Measurements from ENCODE around the gene USH1C.

DNA sequence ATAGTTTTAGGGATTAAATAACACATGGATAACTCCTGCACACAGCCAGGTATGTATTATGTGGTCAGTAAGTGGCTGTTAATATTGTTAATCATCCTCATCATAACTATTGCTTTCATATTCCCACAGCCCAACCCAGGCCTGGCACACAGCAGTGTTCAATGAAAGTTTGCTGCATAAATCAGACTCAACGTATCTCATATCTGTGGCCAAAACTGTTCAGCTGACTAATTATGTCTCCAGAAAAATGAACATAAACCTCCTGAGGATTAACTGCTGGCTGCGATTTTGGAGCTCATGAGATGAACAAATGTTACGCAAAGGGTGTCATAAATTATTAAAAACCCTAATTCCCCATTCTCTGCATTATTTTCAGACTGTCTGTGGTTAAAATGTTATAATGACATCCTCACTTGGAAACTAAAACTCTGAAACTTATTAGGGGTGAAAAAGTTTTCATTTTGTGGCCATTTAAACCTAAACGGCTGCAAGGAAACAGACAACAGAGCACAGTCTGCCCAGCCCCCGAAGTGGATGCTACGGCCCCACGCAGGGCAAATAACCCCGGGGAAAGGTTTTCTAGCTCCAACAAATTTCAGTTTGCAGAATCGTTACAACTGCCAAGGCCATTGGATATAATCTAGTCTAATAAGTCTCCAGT is 84.8 kb downstream of the USH1C start:
- TF ChIP-seq, protein P1, sequence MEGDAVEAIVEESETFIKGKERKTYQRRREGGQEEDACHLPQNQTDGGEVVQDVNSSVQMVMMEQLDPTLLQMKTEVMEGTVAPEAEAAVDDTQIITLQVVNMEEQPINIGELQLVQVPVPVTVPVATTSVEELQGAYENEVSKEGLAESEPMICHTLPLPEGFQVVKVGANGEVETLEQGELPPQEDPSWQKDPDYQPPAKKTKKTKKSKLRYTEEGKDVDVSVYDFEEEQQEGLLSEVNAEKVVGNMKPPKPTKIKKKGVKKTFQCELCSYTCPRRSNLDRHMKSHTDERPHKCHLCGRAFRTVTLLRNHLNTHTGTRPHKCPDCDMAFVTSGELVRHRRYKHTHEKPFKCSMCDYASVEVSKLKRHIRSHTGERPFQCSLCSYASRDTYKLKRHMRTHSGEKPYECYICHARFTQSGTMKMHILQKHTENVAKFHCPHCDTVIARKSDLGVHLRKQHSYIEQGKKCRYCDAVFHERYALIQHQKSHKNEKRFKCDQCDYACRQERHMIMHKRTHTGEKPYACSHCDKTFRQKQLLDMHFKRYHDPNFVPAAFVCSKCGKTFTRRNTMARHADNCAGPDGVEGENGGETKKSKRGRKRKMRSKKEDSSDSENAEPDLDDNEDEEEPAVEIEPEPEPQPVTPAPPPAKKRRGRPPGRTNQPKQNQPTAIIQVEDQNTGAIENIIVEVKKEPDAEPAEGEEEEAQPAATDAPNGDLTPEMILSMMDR (IDR thresholded peaks at IDR 0.05), result no peak
- no peak for TF ChIP-seq POLR2AphosphoS5 (IDR thresholded peaks at IDR 0.05)
- no peak for TF ChIP-seq POLR2A (IDR thresholded peaks at IDR 0.05)
